CD8-positive, alpha-beta memory T cell (primary cell): ENCODE results near the gene SRGAP1. TPM values are rescaled to one million over a fixed set of nuclear protein-coding genes. Genes with fewer than 3 reads are reported as not detected.

Experiments used
- CTCF ChIA-PET: fragments of 350-600 bp; sonication (Branson Sonifier 250); formaldehyde crosslinking; loops from one replicate; lab custom pipeline; 2021; ENCODE audit warnings: antibody characterized with exemption; lab: Charles Lee
- POLR2A ChIA-PET: fragments of 350-600 bp; sonication (Branson Sonifier 250); formaldehyde crosslinking; loops from one replicate; lab custom pipeline; 2021; ENCODE audit warnings: antibody characterized with exemption; lab: Charles Lee
- DNase-seq, 5 donors: peaks; one replicate each; pipeline versions ENCODE4 v3.0.0 to v3.0.0-alpha.2; 2020 to 2022; ENCODE audit warnings: mixed read lengths in 1 of 5
- H3K27ac ChIP-seq: one replicate; pipeline ENCODE4 v1.7.0; 2013; ENCODE audit warnings: low read depth, mild to moderate bottlenecking, low read length, moderate library complexity
- H3K27me3 ChIP-seq: 2 replicates; pipeline ENCODE4 v1.7.0; 2013; ENCODE audit warnings: low read length, mild to moderate bottlenecking; ENCODE audit not compliant: insufficient read depth, poor library complexity, severe bottlenecking
- H3K36me3 ChIP-seq: 2 replicates; pipeline ENCODE4 v1.7.0; 2013; ENCODE audit warnings: mild to moderate bottlenecking, low read length, moderate library complexity; ENCODE audit not compliant: insufficient read depth
- H3K4me1 ChIP-seq: 2 replicates; pipeline ENCODE4 v1.7.0; 2013; ENCODE audit warnings: mild to moderate bottlenecking, low read length, moderate library complexity; ENCODE audit not compliant: insufficient read depth
- H3K4me3 ChIP-seq: 2 replicates; pipeline ENCODE4 v1.7.0; 2013; ENCODE audit warnings: mild to moderate bottlenecking, low read length
- H3K9me3 ChIP-seq: 2 replicates; pipeline ENCODE4 v1.7.0; 2013; ENCODE audit warnings: mild to moderate bottlenecking, low read length
- H3K27ac Mint-ChIP-seq, 8 donors: one replicate each; pipeline ENCODE4 v1.8.0; 2020 to 2021; ENCODE audit warnings: mixed read lengths in 8 of 8, mild to moderate bottlenecking in 6 of 8, inconsistent platforms in 3 of 8, moderate library complexity in 3 of 8
- H3K27me3 Mint-ChIP-seq, 2 donors: one replicate each; pipeline ENCODE4 v1.8.0; 2020 to 2021; ENCODE audit warnings: mixed read lengths in 2 of 2, mild to moderate bottlenecking in 1 of 2, moderate library complexity in 1 of 2
- H3K36me3 Mint-ChIP-seq, 3 donors: one replicate each; pipeline ENCODE4 v1.8.0; 2020 to 2021; ENCODE audit warnings: mixed read lengths in 3 of 3, inconsistent platforms in 1 of 3, mild to moderate bottlenecking in 1 of 3
- H3K4me1 Mint-ChIP-seq, 3 donors: one replicate each; pipeline ENCODE4 v1.8.0; 2020 to 2021; ENCODE audit warnings: mixed read lengths in 3 of 3, inconsistent platforms in 1 of 3, mild to moderate bottlenecking in 1 of 3
- H3K4me3 Mint-ChIP-seq, 7 donors: one replicate each; pipeline ENCODE4 v1.8.0; 2020 to 2021; ENCODE audit warnings: mixed read lengths in 7 of 7, mild to moderate bottlenecking in 6 of 7, moderate library complexity in 4 of 7, inconsistent platforms in 2 of 7
- H3K9me3 Mint-ChIP-seq, 5 donors: one replicate each; pipeline ENCODE4 v1.8.0; 2020 to 2022; ENCODE audit warnings: mixed read lengths in 5 of 5, mild to moderate bottlenecking in 3 of 5, moderate library complexity in 2 of 5, inconsistent platforms in 1 of 5
- polyA plus RNA-seq: library from polyadenylated mRNA; unstranded; fragments of 300-500 nt; fragmentation: Illumina TruSeq; gene quantifications from one replicate; pipeline ENCODE4 v1.2.3, GENCODE V29; 2021
- total RNA-seq, 2 experiments: library from RNA; stranded (reverse); gene quantifications; one replicate each; pipeline ENCODE4 v1.2.3, GENCODE V29; 2021

Gene SRGAP1
- total and polyA plus RNA-seq, 3 experiments from 2014 or later = 0.09 to 0.64 (median 0.61) TPM

DNA sequence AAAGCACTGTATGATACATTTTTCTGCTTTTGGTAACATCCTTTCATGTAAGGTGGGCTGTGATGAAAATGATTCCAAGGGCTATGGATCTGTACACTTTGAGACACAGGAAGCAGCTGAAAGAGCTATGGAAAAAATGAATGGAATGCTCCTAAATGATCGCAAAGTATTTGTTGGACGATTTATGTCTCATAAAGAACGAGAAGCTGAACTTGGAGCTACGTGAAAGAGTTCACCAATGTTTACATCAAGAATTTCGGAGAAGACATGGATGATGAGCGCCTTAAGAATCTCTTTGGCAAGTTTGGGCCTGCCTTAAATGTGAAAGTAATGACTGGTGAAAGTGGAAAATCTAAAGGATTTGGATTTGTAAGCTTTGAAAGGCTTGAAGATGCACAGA is 22.1 kb upstream of the SRGAP1 start:
- Histone ChIP-seq H3K4me3 (no peak overlapping the region), H3K36me3 (no peaks in the 10 kb centered on the region), H3K27me3 (peaks cover 5% of the 10 kb centered on the region), H3K27ac (no peak overlapping the region), H3K4me1 (no peaks in the 10 kb centered on the region), H3K9me3 (no peaks in the 10 kb centered on the region)
- H3K4me1 Mint-ChIP-seq = peaks cover 6 to 8% (median 6%) of the 10 kb centered on the region in 3 donors
- H3K27me3 Mint-ChIP-seq = peaks cover 12 to 29% of the 10 kb centered on the region in 2 donors
- H3K9me3 Mint-ChIP-seq = peaks cover 5 to 9% (median 7%) of the 10 kb centered on the region in 5 donors
- POLR2A ChIA-PET = no interaction called here
- H3K27ac Mint-ChIP-seq = no peak overlapping the region
- CTCF ChIA-PET = interaction anchor here (1.1 to 1.8 kb wide), 2 partner anchors 9 to 434 kb away, joined by 3 to 4 read pairs; no protein-coding TSS in a partner anchor
- no peak for DNase-seq
- peaks cover 0 to 18% (median 2%) of the 10 kb centered on the region in 3 donors for H3K36me3 Mint-ChIP-seq
- H3K4me3 Mint-ChIP-seq = peak overlapping the region in 4 of 7 donors; percentile 47 to 89 (median 84)

DNA sequence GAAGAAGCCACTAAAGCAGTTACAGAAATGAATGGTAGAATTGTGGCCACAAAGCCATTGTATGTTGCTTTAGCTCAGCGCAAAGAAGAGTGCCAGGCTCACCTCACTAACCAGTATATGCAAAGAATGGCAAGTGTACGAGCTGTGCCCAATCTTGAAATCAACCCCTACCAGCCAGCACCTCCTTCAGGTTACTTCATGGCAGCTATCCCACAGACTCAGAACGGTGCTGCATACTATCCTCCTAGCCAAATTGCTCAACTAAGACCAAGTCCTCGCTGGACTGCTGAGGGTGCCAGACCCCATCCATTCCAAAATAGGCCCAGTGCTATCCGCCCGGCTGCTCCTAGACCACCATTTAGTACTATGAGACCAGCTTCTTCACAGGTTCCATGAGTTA is 21.5 kb upstream of the SRGAP1 start:
- peaks cover 12 to 29% of the 10 kb centered on the region in 2 donors for H3K27me3 Mint-ChIP-seq
- no peak for DNase-seq
- H3K4me1 Mint-ChIP-seq = peaks cover 6 to 8% (median 6%) of the 10 kb centered on the region in 3 donors
- POLR2A ChIA-PET = no interaction called here
- CTCF ChIA-PET = interaction anchor here (1.1 to 1.8 kb wide), 2 partner anchors 10 to 433 kb away, joined by 3 to 4 read pairs; no protein-coding TSS in a partner anchor
- H3K4me3 ChIP-seq = no peak overlapping the region
- peaks cover 5 to 9% (median 7%) of the 10 kb centered on the region in 5 donors for H3K9me3 Mint-ChIP-seq
- H3K27me3 ChIP-seq = peaks cover 5% of the 10 kb centered on the region
- H3K4me1 ChIP-seq = no peaks in the 10 kb centered on the region
- H3K4me3 Mint-ChIP-seq = no peak overlapping the region
- no peak overlapping the region for H3K27ac ChIP-seq
- no peak overlapping the region for H3K27ac Mint-ChIP-seq
- H3K9me3 ChIP-seq = no peaks in the 10 kb centered on the region
- H3K36me3 ChIP-seq = no peaks in the 10 kb centered on the region
- H3K36me3 Mint-ChIP-seq = peaks cover 0 to 18% (median 2%) of the 10 kb centered on the region in 3 donors

DNA sequence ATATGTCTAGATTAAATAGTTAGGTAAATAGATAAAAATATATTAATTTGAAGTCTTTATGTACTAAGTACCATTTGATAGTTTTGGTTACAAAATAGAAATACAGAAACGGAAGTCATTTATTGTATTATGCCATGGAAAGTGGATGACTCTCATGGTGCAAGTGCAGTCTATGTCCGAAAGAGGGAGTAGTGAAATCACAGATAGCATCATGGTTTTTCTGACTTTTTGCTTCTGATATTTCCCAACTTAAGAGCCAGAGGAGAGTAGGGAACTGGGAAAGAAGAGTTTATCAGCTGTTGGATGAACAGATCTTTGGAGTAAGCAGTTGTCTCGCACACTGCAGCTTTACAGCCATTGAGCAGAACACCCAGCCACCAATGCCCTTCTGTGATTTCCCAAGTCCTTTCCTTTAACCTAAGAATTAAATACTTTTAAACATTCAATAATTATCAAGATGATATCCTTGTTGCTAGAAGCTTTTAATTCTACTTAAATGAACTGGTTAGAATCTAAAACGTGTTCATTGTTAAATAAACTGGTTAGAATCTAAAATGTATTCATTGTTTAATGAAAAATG is 18.4 kb upstream of the SRGAP1 start:
- CTCF ChIA-PET = interaction anchor here (0.9 to 1.8 kb wide), 2 partner anchors 12 to 431 kb away, joined by 3 read pairs; no protein-coding TSS in a partner anchor

DNA sequence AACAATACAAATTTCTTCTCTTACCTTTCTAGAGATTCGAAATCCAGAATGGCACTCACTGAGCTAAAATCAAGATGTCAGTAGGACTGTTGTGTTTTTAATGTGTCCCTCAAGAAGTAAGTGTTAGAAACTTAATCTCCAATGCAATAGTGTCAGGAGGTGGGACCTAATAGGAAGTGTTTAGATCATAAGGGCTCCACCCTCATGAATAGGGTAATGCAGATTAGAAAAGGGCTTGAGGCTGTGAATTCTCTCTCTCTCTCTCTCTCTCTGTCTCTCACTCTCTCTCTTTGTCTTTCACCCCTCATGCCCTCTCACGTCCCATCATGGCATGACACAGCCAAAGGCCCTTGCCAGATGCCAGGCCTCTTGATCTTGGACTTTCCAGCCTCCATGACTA is 15.6 kb upstream of the SRGAP1 start:
- POLR2A ChIA-PET = no interaction called here
- no peak for DNase-seq
- no peak overlapping the region for H3K4me3 ChIP-seq
- Mint-ChIP-seq H3K9me3 (no peaks in the 10 kb centered on the region), H3K4me3 (no peak overlapping the region), H3K27ac (no peak overlapping the region), H3K27me3 (peaks cover 5% of the 10 kb centered on the region in 2 donors), H3K4me1 (no peaks in the 10 kb centered on the region), H3K36me3 (no peaks in the 10 kb centered on the region)
- H3K27me3 ChIP-seq = no peaks in the 10 kb centered on the region
- H3K4me1 ChIP-seq = no peaks in the 10 kb centered on the region
- no peak overlapping the region for H3K27ac ChIP-seq
- H3K36me3 ChIP-seq = no peaks in the 10 kb centered on the region
- CTCF ChIA-PET = interaction anchor here (1.5 kb wide), 1 partner anchor 11 kb away, joined by 4 read pairs; no protein-coding TSS in a partner anchor
- H3K9me3 ChIP-seq = no peaks in the 10 kb centered on the region

More for the DNA sequence above, 18.4 kb upstream of the SRGAP1 start:
- Histone ChIP-seq H3K9me3 (no peaks in the 10 kb centered on the region), H3K4me1 (no peaks in the 10 kb centered on the region), H3K4me3 (no peak overlapping the region), H3K27ac (no peak overlapping the region), H3K36me3 (no peaks in the 10 kb centered on the region), H3K27me3 (no peaks in the 10 kb centered on the region)
- H3K4me3 Mint-ChIP-seq = no peak overlapping the region
- no peak for DNase-seq
- no peaks in the 10 kb centered on the region for H3K9me3 Mint-ChIP-seq
- POLR2A ChIA-PET = interaction anchor here (0.6 kb wide), 1 partner anchor 16 kb away, joined by 3 read pairs; no protein-coding TSS in a partner anchor
- peaks cover 10 to 20% of the 10 kb centered on the region in 2 donors for H3K27me3 Mint-ChIP-seq
- no peak overlapping the region for H3K27ac Mint-ChIP-seq
- H3K36me3 Mint-ChIP-seq = no peaks in the 10 kb centered on the region
- H3K4me1 Mint-ChIP-seq = peaks cover 6 to 8% (median 6%) of the 10 kb centered on the region in 3 donors

DNA sequence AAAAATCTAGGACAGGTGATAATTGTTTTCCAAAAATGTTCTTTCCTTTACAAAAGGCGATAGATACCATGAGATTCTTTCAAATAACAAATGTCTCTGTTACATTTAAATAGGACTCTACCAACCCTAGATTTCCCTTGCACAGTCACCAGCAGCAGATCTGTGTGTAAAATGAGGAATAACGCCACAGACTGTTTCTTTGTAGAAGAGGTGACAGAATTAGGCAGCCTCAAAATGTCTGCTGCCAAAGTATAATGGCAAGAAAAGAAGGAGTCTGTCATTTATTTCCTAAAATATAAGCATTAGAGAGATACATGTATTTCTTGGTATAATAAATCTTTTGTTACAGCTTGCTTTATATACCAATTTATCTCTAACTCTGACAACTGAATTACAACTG is 8.5 kb upstream of the SRGAP1 start:
- H3K27ac ChIP-seq = no peak overlapping the region
- no peaks in the 10 kb centered on the region for H3K36me3 ChIP-seq
- DNase-seq = no peak
- H3K9me3 Mint-ChIP-seq = no peaks in the 10 kb centered on the region
- POLR2A ChIA-PET = no interaction called here
- H3K9me3 ChIP-seq = no peaks in the 10 kb centered on the region
- no peaks in the 10 kb centered on the region for H3K27me3 ChIP-seq
- no peak overlapping the region for H3K4me3 ChIP-seq
- CTCF ChIA-PET = interaction anchor here (0.6 kb wide), 1 partner anchor 423 kb away, joined by 3 read pairs; no protein-coding TSS in a partner anchor
- peaks cover 5 to 10% of the 10 kb centered on the region in 2 donors for H3K27me3 Mint-ChIP-seq
- no peak overlapping the region for H3K27ac Mint-ChIP-seq
- H3K4me1 Mint-ChIP-seq = no peaks in the 10 kb centered on the region
- no peaks in the 10 kb centered on the region for H3K4me1 ChIP-seq
- no peaks in the 10 kb centered on the region for H3K36me3 Mint-ChIP-seq
- no peak overlapping the region for H3K4me3 Mint-ChIP-seq

DNA sequence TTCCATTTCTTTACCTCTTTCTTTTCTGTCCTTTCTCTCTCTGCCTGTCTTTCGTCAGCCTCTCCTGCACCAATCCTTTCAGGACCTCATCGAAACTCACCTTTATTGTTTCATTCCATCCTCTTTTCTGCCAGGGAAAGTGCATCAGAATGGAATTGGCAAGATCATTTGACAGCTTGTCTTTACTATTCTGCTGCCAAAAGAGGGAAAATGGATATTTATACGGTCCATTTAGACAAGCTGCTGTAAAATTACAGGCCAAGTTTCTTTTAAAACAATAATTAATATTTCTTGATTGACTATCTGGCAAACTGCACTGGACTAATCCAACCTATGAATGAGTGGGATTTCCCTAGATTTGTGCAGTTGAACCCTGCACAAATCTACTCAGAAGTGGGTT is 7.6 kb upstream of the SRGAP1 start:
- H3K4me1 ChIP-seq = no peaks in the 10 kb centered on the region
- no peaks in the 10 kb centered on the region for H3K9me3 ChIP-seq
- no peak overlapping the region for H3K4me3 ChIP-seq
- Mint-ChIP-seq H3K9me3 (no peaks in the 10 kb centered on the region), H3K27ac (no peak overlapping the region), H3K36me3 (no peaks in the 10 kb centered on the region), H3K4me1 (no peaks in the 10 kb centered on the region), H3K4me3 (no peak overlapping the region), H3K27me3 (peaks cover 0 to 7% of the 10 kb centered on the region in 2 donors)
- no peaks in the 10 kb centered on the region for H3K36me3 ChIP-seq
- ChIA-PET POLR2A (no interaction called here), CTCF (no interaction called here)
- no peak overlapping the region for H3K27ac ChIP-seq
- DNase-seq = no peak
- H3K27me3 ChIP-seq = no peaks in the 10 kb centered on the region

DNA sequence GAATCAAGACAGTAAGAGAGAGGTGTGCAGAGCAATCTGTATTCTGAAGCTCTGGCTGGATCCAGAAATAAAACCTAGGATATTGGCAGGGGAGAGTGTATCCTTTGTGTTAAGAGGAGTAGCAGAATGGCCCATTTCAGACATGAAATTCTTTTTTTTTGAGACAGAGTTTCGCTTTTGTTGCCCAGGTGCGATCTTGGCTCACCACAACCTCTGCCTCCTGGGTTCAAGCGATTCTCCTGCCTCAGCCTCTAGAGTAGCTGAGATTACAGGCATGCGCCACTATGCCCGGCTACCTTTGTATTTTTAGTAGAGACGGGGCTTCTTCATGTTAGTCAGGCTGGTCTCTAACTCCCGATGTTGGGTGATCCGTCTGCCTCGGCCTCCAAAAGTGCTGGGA is 6.1 kb upstream of the SRGAP1 start:
- no peak for DNase-seq
- Histone ChIP-seq H3K27me3 (no peaks in the 10 kb centered on the region), H3K36me3 (no peaks in the 10 kb centered on the region), H3K4me3 (no peak overlapping the region), H3K27ac (no peak overlapping the region), H3K4me1 (no peaks in the 10 kb centered on the region), H3K9me3 (no peaks in the 10 kb centered on the region)
- Mint-ChIP-seq H3K36me3 (no peaks in the 10 kb centered on the region), H3K27me3 (peaks cover 0 to 7% of the 10 kb centered on the region in 2 donors), H3K4me1 (peaks cover 3 to 4% (median 4%) of the 10 kb centered on the region in 3 donors), H3K27ac (no peak overlapping the region), H3K4me3 (no peak overlapping the region), H3K9me3 (no peaks in the 10 kb centered on the region)
- ChIA-PET CTCF (no interaction called here), POLR2A (no interaction called here)

DNA sequence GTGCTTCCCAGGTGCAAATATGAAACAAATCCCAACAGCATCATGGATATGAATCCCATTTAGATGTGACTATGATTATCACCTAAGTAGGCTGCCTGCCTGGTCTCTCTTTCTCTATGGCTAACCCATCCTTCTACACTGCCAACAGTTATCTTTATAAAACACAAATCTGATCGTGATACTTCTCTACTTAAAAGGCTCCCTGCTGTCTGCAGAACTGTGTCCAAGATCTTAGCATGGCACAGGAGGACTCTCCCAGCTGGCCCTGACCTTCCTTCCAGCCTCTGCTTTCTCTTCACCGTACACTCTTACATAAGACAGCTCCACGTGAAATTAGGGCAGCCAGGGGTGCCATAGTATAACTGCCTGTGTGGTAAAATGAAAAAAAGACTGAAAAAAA is 3.5 kb upstream of the SRGAP1 start:
- no peak overlapping the region for H3K4me3 Mint-ChIP-seq
- peaks cover 8 to 11% (median 11%) of the 10 kb centered on the region in 3 donors for H3K4me1 Mint-ChIP-seq
- Histone ChIP-seq H3K4me1 (peaks cover 7% of the 10 kb centered on the region), H3K27me3 (peaks cover 10% of the 10 kb centered on the region), H3K4me3 (no peak overlapping the region), H3K27ac (no peak overlapping the region), H3K36me3 (no peaks in the 10 kb centered on the region), H3K9me3 (no peaks in the 10 kb centered on the region)
- no peaks in the 10 kb centered on the region for H3K9me3 Mint-ChIP-seq
- POLR2A ChIA-PET = no interaction called here
- no peak for DNase-seq
- no peaks in the 10 kb centered on the region for H3K36me3 Mint-ChIP-seq
- H3K27me3 Mint-ChIP-seq = peaks cover 11 to 12% of the 10 kb centered on the region in 2 donors
- CTCF ChIA-PET = no interaction called here
- no peak overlapping the region for H3K27ac Mint-ChIP-seq
